GM12878 (cell line): ENCODE data around the gene ZCCHC4. TPM values are rescaled to one million over a fixed set of nuclear protein-coding genes. Genes with fewer than 3 reads are reported as not detected.

Source experiments
- ATAC-seq: fragments of 200-7000 bp; cut with Tn5 transposase; 3 replicates; pipeline ENCODE4 v1.9.1; 2020; ENCODE audit warnings: mild to moderate bottlenecking, moderate library complexity
- BruUV-seq: library from RNA; stranded (reverse); fragments of 400-500 nt; replicated peaks from 2 replicates; lab custom pipeline; 2021; lab: Mats Ljungman, UMichigan
- CTCF ChIA-PET: fragments of 300-600 bp; sonication (Branson Sonifier 250); formaldehyde crosslinking; extraction: SDS; loops from one replicate; lab custom pipeline; 2021; ENCODE audit warnings: inconsistent platforms; lab: Yijun Ruan, JAX
- POLR2A ChIA-PET: fragments of 350-600 bp; formaldehyde crosslinking; extraction: SDS; loops from one replicate; lab custom pipeline; 2021; ENCODE audit warnings: inconsistent platforms; lab: Charles Lee
- RAD21 ChIA-PET: fragments of 300-600 bp; sonication (Branson Sonifier 250); formaldehyde crosslinking; loops from one replicate; lab custom pipeline; 2023; ENCODE audit warnings: antibody characterized with exemption; ENCODE audit not compliant: unreplicated experiment; lab: Charles Lee
- SMC1A ChIA-PET: fragments of 300-600 bp; sonication (Branson Sonifier 250); formaldehyde crosslinking; loops from one replicate; lab custom pipeline; 2023; ENCODE audit not compliant: unreplicated experiment, uncharacterized antibody; lab: Charles Lee
- DNase-seq: peaks from one replicate; pipeline ENCODE4 v3.0.0-alpha.2; 2011; ENCODE audit warnings: low read depth, low spot score
- FAIRE-seq: peaks from 3 replicates; lab custom pipeline; 2011; peaks lifted over from hg19 to GRCh38; lab: Jason Lieb, UNC
- H2AFZ ChIP-seq: 2 replicates; pipeline ENCODE4 v1.6.0; 2011; ENCODE audit warnings: low read depth, low read length, control low read depth; ENCODE audit not compliant: control insufficient read depth
- H3K27ac ChIP-seq: 2 replicates; pipeline ENCODE4 v1.5.1; 2011; ENCODE audit warnings: control low read depth; ENCODE audit not compliant: control insufficient read depth, insufficient read depth
- H3K27me3 ChIP-seq, 2 experiments: replicated peaks in 1 of 2; 2 replicates each; pipeline versions ENCODE4 v1.6.0 to v1.6.1; 2011; ENCODE audit warnings: low read length in 1 of 2; ENCODE audit not compliant: control insufficient read depth in 2 of 2, insufficient read depth in 2 of 2
- H3K36me3 ChIP-seq, 2 experiments: 2 replicates each; pipeline ENCODE4 v1.5.1; 2011; ENCODE audit warnings: low read length in 1 of 2; ENCODE audit not compliant: control insufficient read depth in 2 of 2, insufficient read depth in 2 of 2
- H3K4me1 ChIP-seq: 2 replicates; pipeline ENCODE4 v1.6.1; 2011; ENCODE audit warnings: mild to moderate bottlenecking, low read length, moderate library complexity, mixed read lengths; ENCODE audit not compliant: control insufficient read depth, insufficient read depth
- H3K4me2 ChIP-seq: 2 replicates; pipeline ENCODE4 v1.6.0; 2011; ENCODE audit warnings: control low read depth; ENCODE audit not compliant: control insufficient read depth, insufficient read depth
- H3K4me3 ChIP-seq: fragments of 200-600 bp; sonication (generic); 2 replicates; pipeline ENCODE4 v1.5.1; 2016
- H3K79me2 ChIP-seq: 2 replicates; pipeline ENCODE4 v1.6.0; 2011; ENCODE audit warnings: low read length; ENCODE audit not compliant: control insufficient read depth, insufficient read depth
- H3K9ac ChIP-seq: 2 replicates; pipeline ENCODE4 v1.8.0; 2011; ENCODE audit warnings: low read length, control low read depth, mixed read lengths; ENCODE audit not compliant: control insufficient read depth, insufficient read depth
- H3K9me3 ChIP-seq: replicated peaks from 3 replicates; pipeline ENCODE4 v1.5.1; 2011; ENCODE audit warnings: mild to moderate bottlenecking, low read length; ENCODE audit not compliant: control insufficient read depth, insufficient read depth
- H4K20me1 ChIP-seq: 2 replicates; pipeline ENCODE4 v1.6.0; 2011; ENCODE audit not compliant: control insufficient read depth, insufficient read depth
- CEBPB ChIP-seq, 2 experiments: fragments of 150-350 bp in 1 of 2; IDR thresholded peaks; 2 replicates each; pipeline ENCODE4 v1.6.1; 2012 to 2014; ENCODE audit warnings: low read depth in 2 of 2, low read length in 2 of 2, borderline replicate concordance in 1 of 2, inconsistent platforms in 1 of 2
- FOXM1 ChIP-seq: IDR thresholded peaks from 2 replicates; pipeline ENCODE4 v1.6.1; 2012; ENCODE audit warnings: low read depth, mild to moderate bottlenecking, inconsistent platforms, low read length, moderate library complexity
- MXI1 ChIP-seq: fragments of 150-350 bp; IDR thresholded peaks from 2 replicates; pipeline ENCODE4 v1.6.1; 2011; ENCODE audit warnings: low read depth, mild to moderate bottlenecking, inconsistent platforms, low read length, improper control_type of control experiment
- MYC ChIP-seq: IDR thresholded peaks from 2 replicates; pipeline ENCODE4 v1.6.1; 2011; ENCODE audit warnings: mild to moderate bottlenecking, low read length, moderate library complexity, inconsistent platforms; ENCODE audit not compliant: insufficient read depth, insufficient replicate concordance, insufficient read length, severe bottlenecking
- PAX8 ChIP-seq: fragments of 450-650 bp; IDR thresholded peaks from 2 replicates; pipeline ENCODE4 v1.6.1; 2017; ENCODE audit warnings: mild to moderate bottlenecking, moderate library complexity
- SMARCA5 ChIP-seq: fragments of 450-650 bp; IDR thresholded peaks from 2 replicates; pipeline ENCODE4 v1.6.1; 2017; ENCODE audit warnings: mild to moderate bottlenecking
- ZZZ3 ChIP-seq: IDR thresholded peaks from 2 replicates; pipeline ENCODE4 v1.6.1; 2011; ENCODE audit warnings: low read depth; ENCODE audit not compliant: control insufficient read depth, insufficient read length
- WGBS: methylation state at CpG from one replicate; pipeline ENCODE4 v1.1.6; 2016; ENCODE audit warnings: low lambda C conversion rate; ENCODE audit not compliant: insufficient replicate concordance, insufficient coverage; ENCODE audit errors: missing lambda C conversion rate; 5-methylcytosine and 5-hydroxymethylcytosine counted together
- in situ Hi-C: fragments of 300-500 bp; cut with MboI; formaldehyde crosslinking; loops from 9 replicates; pipeline ENCODE4 v1.14.3; 2018; ENCODE audit warnings: mixed read lengths
- intact Hi-C: fragments of 100-400 bp; cut with micrococcal nuclease; formaldehyde crosslinking; loops from one replicate; pipeline ENCODE4 v1.14.2; 2022; ENCODE audit not compliant: unreplicated experiment
- polyA plus RNA-seq, 11 experiments: library from polyadenylated mRNA; depleted of rRNA in 4 of 11; unstranded in 6 of 11; stranded (reverse) in 5 of 11; fragments of >200 nt; fragmentation: Nextera tagmentation in 4 of 11; fragmentation: Illumina TruSeq in 1 of 11; extraction: Ambion mirVana in 4 of 11; extraction: Trizol in 1 of 11; gene quantifications; 1 replicate in 1 of 11; 2 replicates in 10 of 11; pipeline versions ENCODE4 v1.2.1 to v1.2.3, GENCODE V29; 2011 to 2016; ENCODE audit warnings: inconsistent platforms in 2 of 11, missing spikeins in 2 of 11, low read depth in 1 of 11
- total RNA-seq, 4 experiments: library from RNA; depleted of rRNA in 3 of 4; stranded (reverse); fragments of >200 nt in 3 of 4; fragmentation: Illumina TruSeq in 1 of 4; extraction: Trizol in 1 of 4; gene quantifications; 2 replicates each; pipeline versions ENCODE4 v1.2.1 to v1.2.3, GENCODE V29; 2013 to 2021

Gene ZCCHC4
- total and polyA plus RNA-seq, 10 of the 15 experiments (the other 5 are each of a cell fraction or from before 2014, with no cell fraction given) = 3.2 to 17.7 (median 12.7) TPM

DNA sequence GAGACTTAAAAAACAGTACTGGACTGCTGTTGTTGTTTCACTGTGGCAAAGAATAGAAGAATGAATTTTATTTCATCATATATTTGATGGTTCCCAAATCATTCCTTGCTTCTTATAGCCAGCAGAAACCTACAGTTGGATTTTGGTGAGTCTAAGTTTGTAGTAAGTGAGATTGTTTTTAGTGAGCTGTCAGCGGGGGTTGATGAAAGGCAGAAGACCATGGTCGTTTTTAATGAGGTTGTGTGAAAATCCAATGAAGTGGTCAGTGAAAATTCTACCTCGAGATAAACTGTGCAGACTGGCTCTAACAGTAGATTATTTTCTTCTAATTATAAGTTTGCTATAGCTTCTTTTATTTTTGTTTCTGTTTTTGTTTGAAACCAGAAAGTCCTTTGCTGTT is 100.7 kb downstream of the ZCCHC4 start:
- no peak overlapping the region for H3K4me2 ChIP-seq
- CTCF ChIA-PET = interaction anchor here (1.4 kb wide), 1 partner anchor 355 kb away, joined by 6 read pairs; no protein-coding TSS in a partner anchor
- ATAC-seq = no peak
- RAD21 ChIA-PET = interaction anchor here (1.0 kb wide), 1 partner anchor 37 kb away, joined by 3 read pairs; no protein-coding TSS in a partner anchor
- no peak overlapping the region for H3K9ac ChIP-seq
- TF ChIP-seq MYC (no peak), FOXM1 (no peak), SMARCA5 (no peak), ZZZ3 (no peak), MXI1 (no peak), CEBPB (IDR thresholded peaks at IDR 0.05; ENCODE audit: borderline replicate concordance in 1 of 2, low read depth in 2 of 2, low read length in 2 of 2) (no peak), PAX8 (no peak)
- TF ChIP-seq, all 136 proteins: peak for 0
- no TSS peak for BruUV-seq
- 71% methylated on average over 3 of the region's 3 CpGs for WGBS
- in situ Hi-C loops (no loop called here), intact Hi-C loops (no loop called here)
- Histone ChIP-seq H3K4me3 (no peak overlapping the region), H2AFZ (no peak overlapping the region), H3K36me3 (peaks cover 0 to 33% of the 10 kb centered on the region in 2 experiments; a peak in 3 of 4 replicates), H3K9me3 (no peaks in the 10 kb centered on the region), H3K27me3 (no peaks in the 10 kb centered on the region), H4K20me1 (no peaks in the 10 kb centered on the region), H3K27ac (no peak overlapping the region), H3K4me1 (no peaks in the 10 kb centered on the region), H3K79me2 (no peaks in the 10 kb centered on the region)
- ChIA-PET POLR2A (interaction anchor here (0.6 kb wide), 1 partner anchor 21 kb away, joined by 3 read pairs; no protein-coding TSS in a partner anchor), SMC1A (interaction anchor here (0.6 kb wide), 1 partner anchor 90 kb away, joined by 3 read pairs; no protein-coding TSS in a partner anchor)
- DNase-seq (no peak), FAIRE-seq (no peak)
